Umbilical cord (tissue), 2 donors: ENCODE measurements around the gene ZMYND8. TPM values are rescaled to one million over a fixed set of nuclear protein-coding genes. Genes with fewer than 3 reads are reported as not detected.

Experiments
- DNase-seq: peaks from one replicate; pipeline ENCODE4 v3.0.0-alpha.2; 2015; ENCODE audit warnings: low spot score
- total RNA-seq: library from RNA; depleted of rRNA; stranded (reverse); fragments of >200 nt; gene quantifications from one replicate; pipeline ENCODE4 v1.2.3, GENCODE V29; 2014; ENCODE audit warnings: low replicate concordance; ENCODE audit not compliant: insufficient read depth

The ZMYND8 gene
- total RNA-seq, 1 donor from 2014 or later = 20.9 TPM

GRCh38 chr20:47174456-47175243 lies 181.8 kb downstream of the ZMYND8 start:
- no peak for DNase-seq

GRCh38 chr20:47173596-47174216 lies 182.8 kb downstream of the ZMYND8 start:
- DNase-seq = no peak

DNA sequence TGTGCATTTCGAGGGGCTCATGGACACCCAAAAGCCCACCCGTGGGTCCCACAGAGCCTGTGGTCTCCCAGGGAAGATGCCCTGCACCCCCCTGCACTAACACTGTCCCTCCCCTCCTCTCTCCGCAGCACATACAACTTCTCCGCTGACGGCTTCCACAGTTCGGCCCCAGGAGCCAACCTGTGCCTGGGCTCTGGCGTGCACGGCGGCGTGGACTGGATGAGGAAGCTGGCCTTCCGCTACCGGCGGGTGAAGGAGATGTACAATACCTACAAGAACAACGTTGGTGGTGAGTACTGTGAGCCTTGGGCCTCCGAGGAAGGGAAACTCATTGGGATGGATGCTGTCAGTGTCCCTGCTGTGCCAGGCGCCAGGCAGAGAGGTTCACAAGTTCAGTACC lies 183.9 kb downstream of the ZMYND8 start:
- DNase-seq = no peak

GRCh38 chr20:47167846-47168245 lies 188.7 kb downstream of the ZMYND8 start:
- DNase-seq = no peak

DNA sequence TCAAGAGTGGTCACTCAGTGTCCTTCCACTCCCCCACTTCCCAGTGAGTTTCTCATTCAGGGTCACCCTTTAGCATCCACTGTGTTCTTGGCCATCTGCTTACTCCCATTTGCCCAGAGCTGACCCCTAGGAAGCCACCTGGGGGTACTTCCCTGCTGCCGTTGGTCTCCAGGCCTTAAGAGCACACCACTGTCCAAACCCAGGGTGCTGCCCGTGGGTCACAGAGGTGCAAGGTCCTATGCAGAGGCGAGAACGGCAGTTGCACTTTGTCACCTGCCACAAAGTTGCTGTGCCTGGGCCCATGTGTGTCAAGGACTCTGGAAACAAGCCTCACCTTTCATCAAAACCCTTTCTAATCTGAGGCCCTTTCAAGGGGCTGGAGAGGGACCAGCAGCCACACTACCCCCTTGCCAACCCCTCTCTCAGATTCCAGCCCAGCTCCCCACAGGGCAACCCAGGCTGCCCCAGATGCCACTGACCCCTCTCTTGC lies 191.1 kb downstream of the ZMYND8 start:
- DNase-seq = no peak

DNA sequence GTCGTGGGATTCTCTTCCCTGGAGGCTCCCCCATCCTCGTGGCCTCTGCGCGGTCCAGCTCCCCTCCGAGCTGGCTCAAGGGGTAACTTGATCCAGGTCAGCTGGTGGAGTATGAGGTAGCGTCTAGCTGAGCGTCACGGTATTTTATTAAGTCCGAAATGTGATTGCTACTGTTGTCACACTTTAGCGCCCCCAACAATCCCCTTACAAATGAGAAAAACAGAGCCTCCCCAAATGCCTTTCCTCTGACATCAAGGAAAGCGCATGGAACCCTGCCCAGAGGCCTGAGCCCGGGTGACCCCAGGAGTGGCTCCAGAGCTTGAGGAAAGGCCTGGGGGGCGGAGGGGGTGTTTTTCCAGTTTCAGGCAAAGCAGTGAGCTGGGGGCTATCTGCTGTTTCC lies 192.4 kb downstream of the ZMYND8 start:
- DNase-seq = no peak

- DNase-seq = no peak
Measured at GRCh38 chr20:47161411-47161810, 195.1 kb downstream of the ZMYND8 start.

DNA sequence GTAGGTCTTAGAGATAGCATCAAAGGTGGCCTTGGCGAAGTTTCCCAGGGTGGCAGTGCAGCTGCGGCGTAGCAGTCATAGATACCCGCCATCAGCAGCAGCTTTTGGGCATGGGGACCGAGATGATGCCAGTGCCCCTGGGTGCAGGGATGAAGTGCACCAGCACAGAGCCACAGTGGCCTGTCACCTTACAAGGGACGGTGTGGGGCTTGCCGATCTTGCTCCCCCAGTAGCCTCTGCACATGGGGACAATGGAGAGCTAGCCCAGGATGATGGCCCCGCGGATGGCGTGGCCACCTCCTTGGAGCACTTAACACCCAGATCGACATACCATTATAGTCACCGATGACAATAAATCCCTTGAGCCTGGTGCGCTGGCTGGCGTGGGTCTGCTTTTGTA lies 195.5 kb downstream of the ZMYND8 start:
- DNase-seq = no peak

GRCh38 chr20:47160240-47160639 lies 196.3 kb downstream of the ZMYND8 start:
- DNase-seq = no peak

Other genes starting within 250 kb of the ZMYND8 start
- gene NCOA3, start 145.2 kb upstream of the ZMYND8 start, total RNA-seq = 31.5 TPM